Fibroblast of peridontal ligament (primary cell): ENCODE measurements around the gene TLR5.
"Not testable (repeated sequence)": the region's sequence is repeated elsewhere in the genome, so short reads cannot be mapped to it uniquely, and the experiment has no call there.

Experiments used
- DNase-seq: peaks from one replicate; pipeline ENCODE4 v3.0.0-alpha.2; 2010; ENCODE audit errors: extremely low read depth

Gene TLR5, protein sequence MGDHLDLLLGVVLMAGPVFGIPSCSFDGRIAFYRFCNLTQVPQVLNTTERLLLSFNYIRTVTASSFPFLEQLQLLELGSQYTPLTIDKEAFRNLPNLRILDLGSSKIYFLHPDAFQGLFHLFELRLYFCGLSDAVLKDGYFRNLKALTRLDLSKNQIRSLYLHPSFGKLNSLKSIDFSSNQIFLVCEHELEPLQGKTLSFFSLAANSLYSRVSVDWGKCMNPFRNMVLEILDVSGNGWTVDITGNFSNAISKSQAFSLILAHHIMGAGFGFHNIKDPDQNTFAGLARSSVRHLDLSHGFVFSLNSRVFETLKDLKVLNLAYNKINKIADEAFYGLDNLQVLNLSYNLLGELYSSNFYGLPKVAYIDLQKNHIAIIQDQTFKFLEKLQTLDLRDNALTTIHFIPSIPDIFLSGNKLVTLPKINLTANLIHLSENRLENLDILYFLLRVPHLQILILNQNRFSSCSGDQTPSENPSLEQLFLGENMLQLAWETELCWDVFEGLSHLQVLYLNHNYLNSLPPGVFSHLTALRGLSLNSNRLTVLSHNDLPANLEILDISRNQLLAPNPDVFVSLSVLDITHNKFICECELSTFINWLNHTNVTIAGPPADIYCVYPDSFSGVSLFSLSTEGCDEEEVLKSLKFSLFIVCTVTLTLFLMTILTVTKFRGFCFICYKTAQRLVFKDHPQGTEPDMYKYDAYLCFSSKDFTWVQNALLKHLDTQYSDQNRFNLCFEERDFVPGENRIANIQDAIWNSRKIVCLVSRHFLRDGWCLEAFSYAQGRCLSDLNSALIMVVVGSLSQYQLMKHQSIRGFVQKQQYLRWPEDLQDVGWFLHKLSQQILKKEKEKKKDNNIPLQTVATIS

DNA sequence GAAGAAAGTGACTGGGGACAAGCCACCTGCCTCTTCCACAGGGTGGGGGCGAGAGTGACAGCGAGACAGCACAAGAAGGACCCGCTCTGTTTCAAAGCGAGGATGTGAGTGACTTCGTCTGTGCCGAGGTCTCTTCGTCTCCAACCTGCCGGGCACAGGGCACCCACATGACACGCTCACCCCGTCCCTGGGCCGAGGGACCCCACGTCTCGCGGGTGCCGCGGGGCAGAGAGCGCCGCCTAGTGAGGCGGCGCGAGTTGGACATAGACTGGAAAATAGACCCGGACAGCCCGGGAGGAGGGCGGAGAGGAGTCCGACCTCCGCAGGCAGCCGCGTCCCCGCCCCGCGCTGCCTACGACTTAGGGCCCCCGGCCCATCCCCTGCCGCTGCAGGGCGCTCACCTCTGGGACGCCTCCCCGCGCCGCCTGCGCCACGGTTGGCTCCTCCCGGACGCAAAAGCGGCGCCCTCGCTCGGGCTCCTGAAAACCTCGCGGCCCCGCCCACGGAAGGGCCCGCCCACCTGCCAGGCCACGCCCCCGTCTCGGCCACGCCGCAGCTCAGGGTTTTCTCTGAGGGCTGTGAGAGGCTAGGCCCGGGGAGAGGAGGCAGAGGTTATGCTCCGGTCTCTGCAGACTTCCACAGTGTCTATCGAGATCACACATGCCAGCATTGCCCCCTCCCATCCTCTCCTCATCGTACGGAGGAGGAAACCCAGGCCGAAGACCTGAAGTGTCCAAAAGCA is at the start of gene TLR5:
TLR5 (minus strand) TSS at position 454 of the 742 bp plus-strand sequence. CDS start 30,217 bp downstream, outside the sequence.
- no peak for DNase-seq

DNA sequence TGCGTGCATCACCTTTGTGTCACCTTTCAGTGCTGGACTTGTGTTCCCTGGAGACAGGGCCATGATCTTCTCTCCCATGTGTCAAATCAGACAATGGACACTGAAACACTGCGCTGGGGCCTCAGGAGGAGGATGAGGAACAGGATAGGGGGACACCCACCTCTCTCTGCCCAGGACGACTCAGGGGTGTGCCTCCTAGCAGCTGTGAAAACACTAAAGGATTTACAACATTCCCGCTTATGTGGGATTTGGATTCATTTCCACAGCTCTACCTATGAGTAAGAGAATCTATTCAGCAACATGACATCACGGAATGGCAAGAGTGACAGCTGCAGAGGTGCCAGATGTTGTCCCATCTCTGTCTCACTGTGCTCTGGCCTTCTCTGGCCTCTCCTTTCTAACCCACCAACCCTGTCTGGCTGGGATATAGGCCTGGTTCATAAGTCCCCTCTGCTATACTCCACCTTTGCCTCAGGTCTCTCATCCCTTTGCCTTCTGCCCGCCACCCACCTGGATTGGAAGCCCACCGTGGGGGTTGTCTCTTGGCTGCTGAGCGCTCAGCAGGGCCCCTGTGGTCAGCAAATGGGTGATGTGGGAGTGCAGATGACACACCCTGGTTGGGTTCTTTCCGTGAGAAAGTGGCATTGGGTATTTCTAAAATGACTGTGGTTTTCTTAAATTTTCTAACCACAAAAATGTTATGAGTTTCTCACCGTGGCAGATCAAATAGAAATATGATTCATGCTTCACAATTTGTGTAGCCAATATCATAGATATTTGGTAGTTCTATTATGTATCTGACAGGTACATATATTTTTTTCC is 47.1 kb upstream of the TLR5 start:
- peak; percentile 22 for DNase-seq

DNA sequence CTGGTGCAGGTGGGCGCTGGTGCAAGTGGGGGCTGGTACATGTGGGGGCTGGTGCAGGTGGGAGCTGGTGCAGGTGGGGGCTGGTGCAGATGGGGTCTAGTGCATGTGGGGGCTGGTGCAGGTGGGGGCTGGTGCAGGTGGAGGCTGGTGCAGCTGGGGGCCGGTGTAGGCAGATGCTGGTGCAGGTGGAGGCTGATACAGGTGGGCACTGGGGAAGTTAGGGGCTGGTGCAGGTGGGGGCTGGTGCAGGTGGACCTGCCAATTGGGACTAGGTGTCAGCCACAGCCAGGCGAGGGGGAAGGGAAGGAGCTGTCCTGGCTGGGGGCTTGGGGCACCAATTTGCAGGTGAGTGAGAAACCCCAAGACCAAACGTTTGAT is 46.5 kb upstream of the TLR5 start:
- DNase-seq = no peak

DNA sequence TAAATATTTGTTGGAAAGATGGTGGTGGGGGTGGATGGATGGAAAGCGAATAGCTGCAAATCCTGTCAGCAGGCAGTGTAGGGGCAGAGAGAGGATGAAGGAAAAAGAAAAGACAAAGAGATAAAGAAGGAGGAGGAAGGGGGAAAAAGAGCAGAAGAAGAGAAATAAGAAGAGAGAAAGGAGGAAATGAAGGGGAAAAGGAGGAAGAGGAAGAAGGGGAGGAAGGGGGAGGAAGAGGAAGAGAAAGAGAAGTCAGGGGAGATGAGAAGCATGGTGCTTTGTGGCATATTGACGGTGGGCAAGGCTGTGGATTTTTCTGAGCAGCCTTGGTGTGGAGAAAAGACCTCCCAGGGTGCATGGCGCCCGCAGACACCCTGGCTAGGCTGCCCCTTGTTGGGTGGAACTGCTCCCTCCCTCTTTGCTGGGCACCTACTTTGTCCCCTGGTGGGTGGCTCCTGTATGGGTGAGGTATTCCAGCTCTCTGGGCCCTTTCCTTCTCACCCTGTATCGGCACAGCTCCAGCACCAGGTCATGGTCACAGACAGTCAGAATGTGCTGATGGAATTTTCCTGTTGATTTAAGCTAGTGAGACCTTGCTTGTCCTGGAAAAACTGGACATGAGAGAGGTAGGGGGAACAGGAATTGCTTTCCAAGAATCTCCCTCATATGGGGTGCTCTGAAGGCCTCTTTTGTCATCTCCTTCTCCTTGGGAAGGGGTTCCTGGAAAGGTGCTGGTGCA is 45.7 kb upstream of the TLR5 start:
- DNase-seq = no peak

DNA sequence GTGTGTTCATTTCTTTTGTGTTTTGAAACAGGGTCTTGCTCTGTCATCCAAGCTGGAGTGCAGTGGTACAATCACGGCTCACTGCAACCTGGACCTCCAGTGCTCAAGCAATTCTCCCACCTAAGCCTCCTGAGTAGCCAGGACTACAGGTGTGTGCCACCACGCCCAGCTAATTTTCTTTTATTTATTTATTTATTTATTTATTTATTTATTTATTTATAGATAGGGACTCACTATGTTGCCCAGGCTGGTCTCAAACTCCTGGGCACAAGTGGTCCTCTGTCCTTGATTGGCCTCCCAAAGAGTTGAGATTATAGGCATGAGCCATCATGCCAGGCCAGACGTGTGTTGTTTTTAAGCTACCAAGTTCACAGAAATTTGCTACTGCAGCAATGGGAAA is 43.8 kb upstream of the TLR5 start:
- DNase-seq = no peak

DNA sequence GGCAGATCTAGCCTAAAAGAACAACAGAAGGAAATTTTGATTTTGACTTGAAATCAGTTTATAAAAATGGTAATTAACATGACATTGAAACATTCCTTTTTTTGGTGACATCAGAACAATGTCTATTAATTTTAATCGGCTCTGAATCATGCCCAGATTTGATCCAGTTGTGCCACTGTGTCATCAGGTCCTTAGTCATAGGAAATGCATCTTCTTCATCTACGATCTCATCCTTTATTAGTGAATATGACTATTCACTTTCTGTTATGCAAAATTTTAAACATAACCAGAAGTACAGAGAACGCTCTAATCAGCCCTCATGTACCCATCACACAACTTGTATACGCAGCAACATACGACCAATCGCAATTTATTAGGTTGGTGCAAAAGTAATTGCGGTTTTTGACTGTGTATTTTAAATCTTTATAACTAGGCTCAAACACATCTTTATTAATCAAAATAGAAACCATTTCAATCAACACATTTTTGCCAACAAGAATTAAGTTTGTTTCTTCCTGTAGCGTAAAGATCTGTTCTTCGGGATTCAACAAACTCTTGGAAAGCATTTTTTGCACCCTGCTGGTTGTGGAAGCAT is 40.3 kb upstream of the TLR5 start:
- no peak for DNase-seq

DNA sequence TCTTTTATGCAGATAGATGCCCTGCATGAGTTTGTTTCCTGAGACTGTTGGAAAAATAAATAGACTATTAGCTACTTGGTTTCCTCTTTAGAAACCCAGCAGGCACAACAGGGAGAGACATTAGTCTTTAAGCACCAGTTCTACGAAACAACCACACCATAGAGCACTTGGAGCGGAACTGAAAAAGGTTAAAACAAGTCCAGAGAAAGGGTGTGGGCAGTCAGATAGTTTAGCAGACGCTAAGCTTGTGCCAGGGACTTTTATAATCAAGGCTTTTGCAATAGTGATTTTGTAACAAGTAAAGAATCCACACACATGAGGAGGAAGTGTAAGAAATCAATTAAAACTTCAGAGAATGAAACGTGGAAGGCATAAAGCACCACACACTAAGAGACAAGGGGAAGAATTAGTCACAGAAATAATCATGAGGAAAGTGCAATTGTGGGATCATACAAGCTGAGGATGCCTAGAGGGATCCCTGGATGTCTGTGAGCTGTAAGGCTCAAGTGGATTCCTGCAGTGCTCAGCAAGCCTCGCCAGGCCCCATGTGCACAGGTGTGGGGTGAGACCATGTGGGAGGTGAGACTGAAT is 37.8 kb upstream of the TLR5 start:
- no peak for DNase-seq

DNA sequence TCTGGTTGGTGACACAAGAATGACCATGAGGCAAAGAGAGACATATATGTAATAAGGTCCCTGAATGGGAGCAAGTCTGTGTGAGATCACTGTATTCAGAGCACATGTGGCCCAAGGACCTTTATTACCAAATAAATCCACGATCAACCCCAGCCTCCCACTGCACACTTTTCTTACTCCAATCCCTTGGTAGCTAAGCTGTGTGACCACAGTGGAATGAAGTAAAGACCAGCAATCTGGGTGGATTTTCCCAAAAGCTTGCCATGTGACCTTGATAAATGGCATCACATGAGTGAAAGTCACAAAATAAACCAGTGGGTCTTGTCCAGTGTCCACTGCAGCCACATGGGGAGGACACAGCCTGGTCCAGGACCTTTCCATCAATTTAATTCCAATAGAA is 36.7 kb upstream of the TLR5 start:
- DNase-seq = no peak

DNA sequence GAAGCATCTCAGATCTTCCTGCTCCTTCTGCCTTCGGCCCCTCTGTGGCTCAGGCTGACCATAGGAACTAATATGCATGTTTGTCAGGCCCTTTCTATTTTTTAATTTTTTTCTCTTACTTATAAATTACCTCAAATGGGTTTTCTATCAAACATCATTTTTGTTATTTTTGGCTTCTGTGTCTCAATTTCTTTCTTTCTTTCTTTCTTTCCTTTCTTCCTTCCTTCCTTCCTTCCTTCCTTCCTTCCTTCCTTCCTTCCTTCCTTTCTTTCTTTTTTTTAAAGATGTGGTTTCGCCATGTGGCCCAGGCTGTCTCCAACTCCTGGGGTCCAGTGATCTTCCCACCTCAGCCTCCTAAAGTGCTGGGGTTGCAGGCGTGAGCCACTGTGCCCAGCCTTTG is 36.2 kb upstream of the TLR5 start:
- no peak for DNase-seq

DNA sequence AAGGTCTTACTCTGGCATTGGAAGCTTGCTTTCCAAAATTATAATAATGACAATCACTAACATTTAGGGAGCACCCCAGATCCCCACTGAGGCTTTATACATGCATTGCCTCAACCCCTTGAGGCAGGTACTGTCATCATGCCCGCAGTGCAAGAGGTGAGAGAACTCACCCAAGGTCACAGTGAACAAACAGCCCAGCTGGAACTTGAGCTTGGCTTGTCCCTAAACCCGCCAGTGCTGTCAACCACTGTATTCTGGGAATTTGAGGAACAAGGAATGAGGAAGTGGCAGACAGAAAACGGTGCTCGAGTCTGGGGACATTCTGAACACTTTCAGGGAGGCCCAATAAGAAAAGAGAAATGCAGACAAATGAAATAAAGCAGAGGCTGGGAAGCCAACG is 34.6 kb upstream of the TLR5 start:
- no peak for DNase-seq

DNA sequence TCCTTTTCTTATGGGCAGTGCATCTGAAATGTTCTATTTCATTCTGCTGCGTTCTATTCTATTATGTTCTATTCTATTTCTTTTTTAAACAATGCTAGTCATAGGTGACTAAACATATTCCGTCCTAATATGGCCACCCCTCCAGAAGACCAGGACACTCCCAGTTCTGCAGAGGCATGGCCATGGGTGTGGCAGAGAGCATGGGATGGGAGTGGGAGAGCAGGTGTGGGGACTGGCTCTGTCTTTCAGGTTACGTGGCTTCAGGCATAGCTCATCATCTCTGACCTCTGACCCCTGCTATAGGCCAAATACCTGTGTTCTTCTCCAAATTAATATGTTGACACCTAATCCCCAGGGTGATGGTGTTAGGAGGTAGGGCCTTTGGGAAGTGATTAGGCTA is 33.4 kb upstream of the TLR5 start:
- no peak for DNase-seq

DNA sequence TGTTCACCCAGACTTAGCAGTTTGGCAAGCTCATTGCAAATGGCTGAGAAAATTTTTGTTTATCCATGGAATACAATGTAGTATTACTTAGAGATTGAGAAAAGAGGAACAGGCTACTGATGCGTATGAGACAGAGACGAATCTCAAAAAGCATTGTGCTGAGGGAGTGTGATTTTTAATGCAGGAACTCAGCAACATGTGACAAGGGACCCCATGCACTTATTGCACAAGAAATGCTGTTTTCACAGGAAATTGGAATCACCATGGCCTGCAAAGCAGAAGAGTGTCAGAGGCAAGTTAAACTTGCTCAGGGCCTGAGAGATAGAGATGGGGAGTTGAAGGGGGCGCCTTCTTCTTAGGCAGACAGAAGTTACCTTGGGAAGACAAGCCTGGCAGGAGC is 32.6 kb upstream of the TLR5 start:
- no peak for DNase-seq

DNA sequence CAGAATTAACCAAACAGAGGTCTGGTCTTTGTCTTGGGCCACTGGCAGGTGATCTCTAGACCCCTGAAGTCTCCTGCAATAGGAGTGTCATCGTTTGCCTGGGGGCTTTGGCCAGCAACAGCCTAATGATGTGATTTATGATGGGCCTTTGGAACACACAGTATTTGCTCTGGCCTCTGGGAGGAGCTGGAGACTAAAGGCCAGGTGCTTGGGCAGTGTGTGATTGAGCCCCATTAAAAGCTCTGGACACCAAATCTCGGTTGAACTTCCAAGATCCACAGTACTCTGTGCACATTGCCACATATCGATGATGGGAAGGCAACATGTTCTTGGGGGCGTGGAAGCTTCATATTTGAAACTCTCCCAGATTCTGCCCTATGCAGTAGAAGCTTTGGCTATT is 32.0 kb upstream of the TLR5 start:
- DNase-seq = no peak

DNA sequence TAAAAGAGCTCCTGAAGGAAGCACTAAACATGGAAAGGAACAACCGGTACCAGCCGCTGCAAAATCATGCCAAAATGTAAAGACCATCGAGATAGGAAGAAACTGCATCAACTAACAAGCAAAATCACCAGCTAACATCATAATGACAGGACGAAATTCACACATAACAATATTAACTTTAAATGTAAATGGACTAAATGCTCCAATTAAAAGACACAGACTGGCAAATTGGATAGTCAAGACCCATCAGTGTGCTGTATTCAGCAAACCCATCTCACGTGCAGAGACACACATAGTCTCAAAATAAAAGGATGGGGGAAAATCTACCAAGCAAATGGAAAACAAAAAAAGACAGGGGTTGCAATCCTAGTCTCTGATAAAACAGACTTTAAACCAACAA is 26.4 kb upstream of the TLR5 start:
- DNase-seq = not testable (repeated sequence)

DNA sequence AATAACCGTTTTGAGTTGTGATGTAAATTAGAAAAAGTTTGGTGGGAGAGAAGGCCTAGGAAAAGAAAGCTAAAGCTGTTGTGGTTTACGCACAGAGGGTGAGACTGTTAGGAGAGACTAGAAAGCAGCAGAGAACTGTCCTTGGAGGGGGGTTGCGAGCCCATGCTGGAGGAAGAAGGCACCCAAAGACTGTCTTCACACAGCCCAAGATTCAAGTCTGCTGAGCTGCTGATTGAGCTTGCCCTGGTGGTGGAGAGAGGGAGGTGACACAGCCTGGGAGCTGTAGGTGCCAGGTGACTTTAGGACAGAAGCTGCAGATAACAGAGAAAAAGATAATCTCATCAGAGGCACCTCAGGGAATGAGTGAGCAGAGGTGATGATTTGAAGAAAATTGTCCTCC is 18.3 kb upstream of the TLR5 start:
- no peak for DNase-seq

DNA sequence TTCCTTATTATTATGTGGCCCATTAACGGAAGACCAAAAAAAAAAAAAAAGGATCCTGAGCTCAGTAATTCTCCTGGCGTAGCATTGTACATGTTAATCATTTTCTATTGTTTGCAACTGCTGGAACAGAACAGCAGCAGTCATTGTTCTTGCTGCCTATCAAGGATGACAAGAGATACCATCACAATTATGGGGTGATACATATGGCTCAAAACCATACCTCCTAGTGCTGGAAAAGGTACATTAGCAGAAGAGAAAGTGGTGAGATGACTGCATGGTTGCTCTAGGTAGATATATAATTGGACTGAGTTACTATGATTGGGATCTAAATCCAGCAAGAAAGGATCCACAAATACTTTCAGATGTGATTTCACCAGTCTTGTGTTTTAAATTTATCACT is 13.3 kb upstream of the TLR5 start:
- no peak for DNase-seq

DNA sequence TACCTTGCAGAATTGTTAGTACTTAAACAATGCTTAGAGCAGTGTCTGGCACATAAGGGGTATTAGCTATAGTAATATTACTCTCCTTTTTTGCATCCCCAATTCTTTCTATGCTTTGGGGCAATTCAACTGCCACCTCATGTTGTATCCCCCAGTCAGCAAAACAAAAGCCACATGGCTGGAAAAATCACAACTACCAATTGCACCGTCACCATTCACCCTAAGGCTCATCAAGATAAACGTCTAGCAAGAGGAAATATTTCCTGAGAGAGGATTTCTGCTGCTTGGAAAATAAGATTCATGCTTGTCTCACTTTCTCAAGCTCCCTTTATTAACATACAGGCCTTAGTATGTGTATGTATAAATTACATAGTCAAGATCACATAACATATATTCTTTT is 12.1 kb upstream of the TLR5 start:
- no peak for DNase-seq

DNA sequence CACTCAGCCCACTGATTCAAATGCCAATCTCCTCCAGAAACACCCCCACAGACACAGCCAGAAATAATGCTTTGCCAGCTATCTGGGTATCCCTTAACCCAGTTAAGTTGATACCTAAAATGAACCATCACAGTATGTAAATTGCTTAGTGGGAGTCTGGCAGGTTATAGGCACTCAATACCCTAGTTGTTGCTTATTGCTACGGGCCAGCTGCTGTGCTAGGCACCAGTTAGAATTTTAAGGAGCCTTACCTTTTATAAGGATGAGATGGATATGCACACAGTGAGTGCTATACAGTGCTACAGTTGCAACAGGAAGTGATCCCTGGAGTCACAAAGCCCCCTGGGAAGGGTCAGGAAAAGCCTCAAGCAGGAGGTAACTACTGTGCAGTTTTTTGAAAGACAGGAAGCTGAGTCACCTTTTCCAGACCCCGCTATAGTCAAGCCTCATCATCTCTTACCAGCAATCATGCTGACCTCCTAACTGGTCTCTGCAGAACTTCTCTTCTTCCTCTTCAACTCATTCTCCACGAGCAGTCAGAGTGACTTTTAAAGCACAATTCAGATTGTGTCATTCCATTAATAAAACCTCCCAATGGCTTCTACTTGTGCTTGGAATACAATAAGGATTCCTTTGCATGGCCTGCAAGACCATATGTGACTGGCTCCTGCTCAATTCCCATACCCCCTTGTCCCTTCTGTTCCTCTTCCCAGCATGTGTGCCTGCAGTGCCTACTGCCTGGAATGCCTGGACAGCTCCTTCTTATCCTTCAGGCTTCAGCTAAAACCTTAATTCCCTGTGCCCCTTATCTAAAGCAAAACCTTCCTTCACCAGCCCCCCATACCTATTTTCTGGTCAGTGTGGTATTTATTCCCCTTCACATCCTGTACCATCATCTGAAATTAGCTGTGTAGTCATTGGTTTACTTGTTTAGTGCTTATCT is 10.4 kb upstream of the TLR5 start:
- no peak for DNase-seq

DNA sequence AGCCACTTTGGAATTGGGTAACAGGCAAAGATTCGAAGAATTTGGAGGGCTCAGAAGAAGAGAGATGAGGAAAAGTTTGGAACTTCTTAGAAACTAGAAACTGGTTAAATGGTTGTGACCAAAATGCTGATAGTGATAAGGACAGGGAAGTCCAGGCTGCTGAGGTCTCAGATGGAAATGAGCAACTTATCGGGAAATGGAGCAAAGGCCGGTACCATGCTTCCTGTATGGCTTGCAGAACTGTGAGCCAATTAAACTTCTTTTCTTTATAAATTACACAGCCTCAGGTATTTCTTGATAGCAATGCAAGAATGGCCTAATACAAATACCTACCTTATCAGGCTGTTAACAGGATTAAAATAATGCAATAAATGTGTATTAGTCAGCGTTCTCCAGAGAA is 9.4 kb upstream of the TLR5 start:
- no peak for DNase-seq
